ENCODE measurements around the gene QPRT.
"Not testable (repeated sequence)": the region's sequence is repeated elsewhere in the genome, so short reads cannot be mapped to it uniquely, and the experiment has no call there.

QPRT gene

GRCh38 chr16:29663016-29663806 is 15.8 kb upstream of the QPRT start, which contains the start of gene SPN:
SPN (plus strand) TSS chr16:29663247; CDS start chr16:29663729, 482 bp downstream.
- peak; percentile 38 to 78 (median 58) for DNase-seq

GRCh38 chr16:29663807-29664090 is 15.2 kb upstream of the QPRT start:
- no peak for DNase-seq

GRCh38 chr16:29664091-29664921 is 14.7 kb upstream of the QPRT start:
- peak; percentile 82 to 89 (median 88) for DNase-seq

GRCh38 chr16:29665294-29666077 is 13.5 kb upstream of the QPRT start:
- peak in 3 of 4 experiments; percentile 43 to 48 (median 47) for DNase-seq

GRCh38 chr16:29667322-29667610 is 11.7 kb upstream of the QPRT start:
- DNase-seq: peak; percentile 50 to 73 (median 66)

- DNase-seq: no peak
Measured at GRCh38 chr16:29667755-29668154, 11.2 kb upstream of the QPRT start.

GRCh38 chr16:29668267-29668666 is 10.7 kb upstream of the QPRT start:
- DNase-seq: no peak

- no peak for DNase-seq
Measured at GRCh38 chr16:29673501-29673900, 5.5 kb upstream of the QPRT start.

GRCh38 chr16:29674188-29674587 is 4.8 kb upstream of the QPRT start:
- DNase-seq: peak; percentile 77 to 91 (median 88)

GRCh38 chr16:29675811-29676643 is 3.0 kb upstream of the QPRT start:
- peak; percentile 59 to 80 (median 72) for DNase-seq

GRCh38 chr16:29676989-29677785 is 1.8 kb upstream of the QPRT start:
- peak; percentile 59 to 85 (median 80) for DNase-seq

- no peak for DNase-seq
Measured at GRCh38 chr16:29680180-29680598, 1.2 kb downstream of the QPRT start.

- no peak for DNase-seq
Measured at GRCh38 chr16:29683543-29684090, 4.6 kb downstream of the QPRT start.

GRCh38 chr16:29684679-29685078 is 5.7 kb downstream of the QPRT start:
- peak; percentile 63 to 74 (median 68) for DNase-seq

- DNase-seq: peak in 3 of 4 experiments; percentile 40 to 56 (median 49)
Measured at GRCh38 chr16:29686740-29687332, 7.9 kb downstream of the QPRT start.

- DNase-seq: no peak
Measured at GRCh38 chr16:29687755-29688154, 8.8 kb downstream of the QPRT start.

- DNase-seq: no peak
Measured at GRCh38 chr16:29688172-29688571, 9.2 kb downstream of the QPRT start.

- not testable (repeated sequence) for DNase-seq
Measured at GRCh38 chr16:29689490-29690351, 10.7 kb downstream of the QPRT start.

GRCh38 chr16:29692606-29693005 is 13.6 kb downstream of the QPRT start:
- DNase-seq: not testable (repeated sequence)

Measured in suppressor macrophage (primary cell).